Mammary microvascular endothelial cell (primary cell): ENCODE measurements around the gene FAM174B. TPM values are rescaled to one million over a fixed set of nuclear protein-coding genes. Genes with fewer than 3 reads are reported as not detected.

Experiments
- total RNA-seq: library from RNA; depleted of rRNA; stranded (reverse); fragments of >200 nt; gene quantifications from 2 replicates; pipeline ENCODE4 v1.2.3, GENCODE V29; 2015

Gene FAM174B
- 6.3 and 10.1 TPM in 2 replicates for total RNA-seq

GRCh38 chr15:92655178-92655995 is at the start of gene FAM174B:
TSS of gene FAM174B (minus strand) at chr15:92655775.

Other genes starting within 250 kb of the FAM174B start
- 28.8 and 30.0 TPM in 2 replicates for gene CHD2, start 244.5 kb upstream of the FAM174B start, total RNA-seq